ENCODE measurements around the gene RAPGEF6. TPM values are rescaled to one million over a fixed set of nuclear protein-coding genes. Genes with fewer than 3 reads are reported as not detected.

Gene RAPGEF6
- total and polyA plus RNA-seq, 9 of the 15 experiments (the other 6 are each of a cell fraction or from before 2014, with no cell fraction given) = 2.7 to 23.4 (median 12.7) TPM

DNA sequence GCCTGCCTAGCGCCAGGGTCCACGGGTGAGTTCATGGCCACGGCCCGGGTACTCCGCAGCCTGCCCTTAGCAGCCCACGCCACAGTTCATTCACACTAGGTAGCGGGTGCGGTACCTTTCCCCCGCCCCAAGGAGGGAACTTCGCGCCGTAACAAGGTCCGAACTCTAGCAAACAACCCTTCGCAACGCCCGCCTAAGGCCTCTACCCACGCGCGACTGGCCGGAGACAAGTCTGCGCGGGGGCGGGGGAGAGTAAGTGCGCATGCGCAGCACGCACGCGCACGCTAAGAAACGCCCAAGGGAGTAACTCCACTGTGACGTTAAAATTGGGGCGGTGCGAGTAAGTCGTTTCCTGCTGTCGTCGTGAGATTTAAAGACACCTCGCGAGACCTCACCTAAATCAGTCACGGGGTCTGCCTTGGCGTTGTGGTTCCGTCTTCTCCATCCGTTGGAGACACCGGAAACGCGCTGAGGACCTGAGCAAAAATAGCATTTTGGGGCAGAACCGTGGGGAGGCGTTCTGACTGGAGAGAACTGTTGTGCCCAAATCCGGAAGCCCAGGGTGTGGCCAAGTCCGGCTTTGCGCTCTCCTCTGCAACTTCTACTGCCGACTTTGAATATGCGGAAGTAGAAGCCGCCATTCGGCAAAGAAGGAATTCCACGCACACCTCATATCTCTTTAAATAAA, at the start of gene RAPGEF6 (continued):
- TF ChIP-seq PHF8 (IDR thresholded peaks at IDR 0.05; ENCODE audit: borderline replicate concordance, low read length) (peak; percentile 63), ERF (CRISPR knock-in tag; IDR thresholded peaks at IDR 0.05) (0 out of 2 replicates have a peak, but pooled peaks have one; percentile 75), BMI1 (IDR thresholded peaks at IDR 0.05; ENCODE audit: low read length) (no peak), SNRNP70 (optimal IDR thresholded peaks at IDR 0.05; ENCODE audit: low read depth, low read length) (no peak), PHTF2 (CRISPR knock-in tag; IDR thresholded peaks at IDR 0.05) (no peak), ZNF785 (CRISPR knock-in tag; IDR thresholded peaks at IDR 0.05) (no peak), ZNF699 (CRISPR knock-in tag; IDR thresholded peaks at IDR 0.05; ENCODE audit: insufficient replicate concordance) (no peak), TEAD1 (CRISPR knock-in tag; IDR thresholded peaks at IDR 0.05) (peak; percentile 57 to 86; a peak in 2 of 4 replicates), ZNF384 (IDR thresholded peaks at IDR 0.05; ENCODE audit: low read depth, low read length) (0 out of 2 replicates have a peak, but pooled peaks have one; percentile 3), MXI1 (IDR thresholded peaks at IDR 0.05; ENCODE audit: low read depth, low read length) (no peak), ZFX (CRISPR knock-in tag; IDR thresholded peaks at IDR 0.05) (peak; percentile 91), ETV1 (tag; conservative IDR thresholded peaks at IDR 0.05; ENCODE audit: low read depth) (peak; percentile 99), MYC (IDR thresholded peaks at IDR 0.05; ENCODE audit: low read depth, low read length) (peak; percentile 83), MYC (CRISPR knock-in tag; IDR thresholded peaks at IDR 0.05; ENCODE audit: borderline replicate concordance, low read depth) (peak; percentile 77; the same call in 1 of the 2 replicates), CBX5 (IDR thresholded peaks at IDR 0.05; ENCODE audit: borderline replicate concordance, low read depth) (0 out of 2 replicates have a peak, but pooled peaks have one; percentile 18), JUND (IDR thresholded peaks at IDR 0.05; ENCODE audit: borderline replicate concordance, low read depth, low read length) (peak; percentile 47), JUND (tag; IDR thresholded peaks at IDR 0.05; ENCODE audit: borderline replicate concordance, low read depth, low read length) (no peak), RBBP5 (IDR thresholded peaks at IDR 0.05; ENCODE audit: borderline replicate concordance, insufficient read depth, low read length, poor library complexity, severe bottlenecking) (peak; percentile 61), WHSC1 (IDR thresholded peaks at IDR 0.05; ENCODE audit: low read length) (no peak), HMG20B (CRISPR knock-in tag; IDR thresholded peaks at IDR 0.05) (no peak), FOXA3 (CRISPR knock-in tag; conservative IDR thresholded peaks at IDR 0.05 in 1 of 2, IDR thresholded peaks at IDR 0.05 in 1 of 2) (no peak)
- TF ChIP-seq, protein P1, sequence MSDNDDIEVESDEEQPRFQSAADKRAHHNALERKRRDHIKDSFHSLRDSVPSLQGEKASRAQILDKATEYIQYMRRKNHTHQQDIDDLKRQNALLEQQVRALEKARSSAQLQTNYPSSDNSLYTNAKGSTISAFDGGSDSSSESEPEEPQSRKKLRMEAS (CRISPR knock-in tag; IDR thresholded peaks at IDR 0.05) = peak; percentile 84
- TF ChIP-seq, protein P2, sequence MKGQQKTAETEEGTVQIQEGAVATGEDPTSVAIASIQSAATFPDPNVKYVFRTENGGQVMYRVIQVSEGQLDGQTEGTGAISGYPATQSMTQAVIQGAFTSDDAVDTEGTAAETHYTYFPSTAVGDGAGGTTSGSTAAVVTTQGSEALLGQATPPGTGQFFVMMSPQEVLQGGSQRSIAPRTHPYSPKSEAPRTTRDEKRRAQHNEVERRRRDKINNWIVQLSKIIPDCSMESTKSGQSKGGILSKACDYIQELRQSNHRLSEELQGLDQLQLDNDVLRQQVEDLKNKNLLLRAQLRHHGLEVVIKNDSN (CRISPR knock-in tag; IDR thresholded peaks at IDR 0.05) = peak; percentile 92
- TF ChIP-seq, protein P3, sequence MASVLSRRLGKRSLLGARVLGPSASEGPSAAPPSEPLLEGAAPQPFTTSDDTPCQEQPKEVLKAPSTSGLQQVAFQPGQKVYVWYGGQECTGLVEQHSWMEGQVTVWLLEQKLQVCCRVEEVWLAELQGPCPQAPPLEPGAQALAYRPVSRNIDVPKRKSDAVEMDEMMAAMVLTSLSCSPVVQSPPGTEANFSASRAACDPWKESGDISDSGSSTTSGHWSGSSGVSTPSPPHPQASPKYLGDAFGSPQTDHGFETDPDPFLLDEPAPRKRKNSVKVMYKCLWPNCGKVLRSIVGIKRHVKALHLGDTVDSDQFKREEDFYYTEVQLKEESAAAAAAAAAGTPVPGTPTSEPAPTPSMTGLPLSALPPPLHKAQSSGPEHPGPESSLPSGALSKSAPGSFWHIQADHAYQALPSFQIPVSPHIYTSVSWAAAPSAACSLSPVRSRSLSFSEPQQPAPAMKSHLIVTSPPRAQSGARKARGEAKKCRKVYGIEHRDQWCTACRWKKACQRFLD (CRISPR knock-in tag; IDR thresholded peaks at IDR 0.05) = peak; percentile 6; the same call in 1 of the 2 replicates
- TF ChIP-seq, protein P4, sequence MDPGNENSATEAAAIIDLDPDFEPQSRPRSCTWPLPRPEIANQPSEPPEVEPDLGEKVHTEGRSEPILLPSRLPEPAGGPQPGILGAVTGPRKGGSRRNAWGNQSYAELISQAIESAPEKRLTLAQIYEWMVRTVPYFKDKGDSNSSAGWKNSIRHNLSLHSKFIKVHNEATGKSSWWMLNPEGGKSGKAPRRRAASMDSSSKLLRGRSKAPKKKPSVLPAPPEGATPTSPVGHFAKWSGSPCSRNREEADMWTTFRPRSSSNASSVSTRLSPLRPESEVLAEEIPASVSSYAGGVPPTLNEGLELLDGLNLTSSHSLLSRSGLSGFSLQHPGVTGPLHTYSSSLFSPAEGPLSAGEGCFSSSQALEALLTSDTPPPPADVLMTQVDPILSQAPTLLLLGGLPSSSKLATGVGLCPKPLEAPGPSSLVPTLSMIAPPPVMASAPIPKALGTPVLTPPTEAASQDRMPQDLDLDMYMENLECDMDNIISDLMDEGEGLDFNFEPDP (CRISPR knock-in tag; IDR thresholded peaks at IDR 0.05) = 0 out of 2 replicates have a peak, but pooled peaks have one; percentile 49

Measured in K562 (cell line).